SK-N-SH (cell line): ENCODE results near the gene SLC15A1. TPM values are rescaled to one million over a fixed set of nuclear protein-coding genes. Genes with fewer than 3 reads are reported as not detected.

Source experiments
- CTCF ChIA-PET: fragments of 300-600, 350-600 bp; formaldehyde crosslinking; extraction: SDS; loops from one replicate; lab custom pipeline; 2021; lab: Yijun Ruan, JAX
- POLR2A ChIA-PET: fragments of 350-600 bp; sonication (Branson Sonifier 250); formaldehyde crosslinking; extraction: SDS; loops from one replicate; lab custom pipeline; 2020; ENCODE audit warnings: antibody characterized with exemption, inconsistent platforms; lab: Yijun Ruan, JAX
- DNase-seq: peaks from one replicate; pipeline ENCODE4 v3.0.0; 2012
- H2AFZ ChIP-seq: fragments of 200-600 bp; sonication (generic); 2 replicates; pipeline ENCODE4 v1.8.1; 2016; ENCODE audit warnings: antibody characterized with exemption, mild to moderate bottlenecking, low read depth
- H3F3A ChIP-seq: fragments of 200-600 bp; sonication (generic); replicated peaks from 2 replicates; pipeline ENCODE3; 2016; ENCODE audit warnings: antibody characterized with exemption, mild to moderate bottlenecking; ENCODE audit not compliant: insufficient read depth
- H3K27ac ChIP-seq, 2 experiments: fragments of 200-500 bp in 1 of 2; fragments of 200-600 bp in 1 of 2; sonication (Bioruptor generic) in 1 of 2; sonication (generic), shearing (Covaris generic) in 1 of 2; 2 replicates each; pipeline versions ENCODE4 v1.5.1 to v1.6.1; 2014 to 2016; ENCODE audit warnings: low read depth in 2 of 2, inconsistent platforms in 1 of 2, low read length in 1 of 2, mild to moderate bottlenecking in 1 of 2, mixed read lengths in 1 of 2
- H3K27me3 ChIP-seq: fragments of 200-600 bp; sonication (generic), shearing (Covaris generic); 2 replicates; pipeline ENCODE4 v1.6.1; 2016; ENCODE audit warnings: mixed run types; ENCODE audit not compliant: insufficient read depth
- H3K36me3 ChIP-seq, 2 experiments: fragments of 200-500 bp in 1 of 2; fragments of 200-600 bp in 1 of 2; sonication (Bioruptor generic) in 1 of 2; sonication (generic) in 1 of 2; replicated peaks in 1 of 2; 2 replicates each; pipeline versions ENCODE3 to v1.5.1; 2014 to 2016; ENCODE audit warnings: low read length in 1 of 2, mild to moderate bottlenecking in 1 of 2; ENCODE audit not compliant: insufficient read depth in 2 of 2, control insufficient read depth in 1 of 2
- H3K4me1 ChIP-seq, 2 experiments: fragments of 200-500 bp in 1 of 2; fragments of 200-600 bp in 1 of 2; sonication (Bioruptor generic) in 1 of 2; sonication (generic), shearing (Covaris generic) in 1 of 2; 2 replicates each; pipeline versions ENCODE4 v1.5.1 to v1.6.1; 2014 to 2016; ENCODE audit warnings: low read depth in 1 of 2, low read length in 1 of 2, mixed run types in 1 of 2; ENCODE audit not compliant: insufficient read depth in 2 of 2, control insufficient read depth in 1 of 2
- H3K4me2 ChIP-seq: fragments of 200-600 bp; sonication (generic), shearing (Covaris generic); 2 replicates; pipeline ENCODE4 v1.6.1; 2017; ENCODE audit warnings: mixed run types
- H3K4me3 ChIP-seq, 2 experiments: fragments of 200-500 bp in 1 of 2; fragments of 200-600 bp in 1 of 2; sonication (Bioruptor generic) in 1 of 2; sonication (generic), shearing (Covaris generic) in 1 of 2; 2 replicates each; pipeline versions ENCODE4 v1.5.1 to v1.8.1; 2014 to 2016; ENCODE audit warnings: low read depth in 2 of 2, inconsistent platforms in 1 of 2, low read length in 1 of 2, mild to moderate bottlenecking in 1 of 2, mixed read lengths in 1 of 2, moderate library complexity in 1 of 2
- H3K79me2 ChIP-seq: fragments of 200-600 bp; sonication (generic); 2 replicates; pipeline ENCODE4 v1.8.1; 2017; ENCODE audit warnings: mild to moderate bottlenecking; ENCODE audit not compliant: insufficient read depth
- H3K9ac ChIP-seq: fragments of 200-600 bp; sonication (generic); 2 replicates; pipeline ENCODE4 v1.6.1; 2017; ENCODE audit warnings: mixed run types
- H3K9me2 ChIP-seq: fragments of 200-600 bp; sonication (generic); 2 replicates; pipeline ENCODE4 v1.6.1; 2017; ENCODE audit warnings: mixed run types
- H3K9me3 ChIP-seq: fragments of 200-600 bp; sonication (generic); 2 replicates; pipeline ENCODE4 v1.6.1; 2017; ENCODE audit warnings: mixed run types, mild to moderate bottlenecking, moderate library complexity
- H4K20me1 ChIP-seq: fragments of 200-600 bp; sonication (generic); 2 replicates; pipeline ENCODE4 v1.6.1; 2017; ENCODE audit warnings: mild to moderate bottlenecking, mixed run types; ENCODE audit not compliant: insufficient read depth
- CHD2 ChIP-seq: fragments of 150-350 bp; IDR thresholded peaks from 2 replicates; pipeline ENCODE4 v1.6.1; 2018; ENCODE audit warnings: low read length; ENCODE audit not compliant: partially characterized antibody
- EP300 ChIP-seq, 2 experiments: IDR thresholded peaks; 2 replicates each; pipeline versions ENCODE4 v1.4.0 to v1.6.1; 2012; ENCODE audit warnings: borderline replicate concordance in 1 of 2, low read depth in 1 of 2, low read length in 1 of 2
- FOXJ3 ChIP-seq: sonication (generic); formaldehyde crosslinking; IDR thresholded peaks from 2 replicates; pipeline ENCODE4 v1.5.1; 2020; ENCODE audit warnings: mild to moderate bottlenecking, missing genetic modification reagents
- GATA2 ChIP-seq: sonication (generic); formaldehyde crosslinking; IDR thresholded peaks from 2 replicates; pipeline ENCODE4 v1.5.0; 2020; ENCODE audit warnings: mild to moderate bottlenecking, missing genetic modification reagents
- JUND ChIP-seq: IDR thresholded peaks from 2 replicates; pipeline ENCODE4 v1.4.0; 2012
- MAX ChIP-seq: IDR thresholded peaks from 2 replicates; pipeline ENCODE4 v1.4.0; 2012; ENCODE audit warnings: low read depth
- MXI1 ChIP-seq: IDR thresholded peaks from 2 replicates; pipeline ENCODE4 v1.6.1; 2012; ENCODE audit warnings: mild to moderate bottlenecking, low read depth, low read length, improper control_type of control experiment
- NFIC ChIP-seq: IDR thresholded peaks from 2 replicates; pipeline ENCODE4 v1.4.0; 2012; ENCODE audit warnings: borderline replicate concordance
- NRF1 ChIP-seq: IDR thresholded peaks from 2 replicates; pipeline ENCODE4 v1.6.1; 2012; ENCODE audit warnings: low read depth, mild to moderate bottlenecking, low read length
- POLR2AphosphoS5 ChIP-seq: IDR thresholded peaks from 2 replicates; pipeline ENCODE4 v1.6.1; 2012; ENCODE audit warnings: low read depth, low read length
- RAD21 ChIP-seq: IDR thresholded peaks from 2 replicates; pipeline ENCODE4 v1.6.1; 2012; ENCODE audit warnings: mild to moderate bottlenecking, low read length
- REST ChIP-seq: IDR thresholded peaks from 2 replicates; pipeline ENCODE4 v1.6.1; 2012; ENCODE audit warnings: mild to moderate bottlenecking, low read depth, low read length, moderate library complexity
- RFX5 ChIP-seq: IDR thresholded peaks from 2 replicates; pipeline ENCODE4 v1.6.1; 2012; ENCODE audit warnings: mild to moderate bottlenecking, improper control_type of control experiment, low read length
- SMC3 ChIP-seq: IDR thresholded peaks from 2 replicates; pipeline ENCODE4 v1.6.1; 2012; ENCODE audit warnings: low read depth, low read length, improper control_type of control experiment
- USF1 ChIP-seq: IDR thresholded peaks from 2 replicates; pipeline ENCODE4 v1.4.0; 2012; ENCODE audit warnings: low read depth, borderline replicate concordance
- WGBS: methylation state at CpG from one replicate; pipeline ENCODE4 v1.1.6; 2017; ENCODE audit warnings: low lambda C conversion rate; 5-methylcytosine and 5-hydroxymethylcytosine counted together
- polyA plus RNA-seq, 3 experiments: library from polyadenylated mRNA; depleted of rRNA; stranded (reverse); fragments of >200 nt; gene quantifications; 2 replicates each; pipeline ENCODE4 v1.2.3, GENCODE V29; 2012

Gene SLC15A1
- polyA plus RNA-seq, 1 of the 3 experiments (the other 2 are of a cell fraction): not detected

- H3K36me3 ChIP-seq: no peaks in the 10 kb centered on the region
- no peak overlapping the region for H3K27ac ChIP-seq
- H3K9me3 ChIP-seq: no peaks in the 10 kb centered on the region
- no peaks in the 10 kb centered on the region for H4K20me1 ChIP-seq
- CTCF ChIA-PET: interaction anchor here (1.3 kb wide), 1 partner anchor 109 kb away, joined by 3 read pairs; no protein-coding TSS in a partner anchor
- no peaks in the 10 kb centered on the region for H3F3A ChIP-seq
- no peak for DNase-seq
- no peaks in the 10 kb centered on the region for H3K79me2 ChIP-seq
- POLR2A ChIA-PET: no interaction called here
- WGBS: 73% methylated on average over 5 of the region's 17 CpGs
- no peaks in the 10 kb centered on the region for H3K9me2 ChIP-seq
- H3K4me3 ChIP-seq: no peak overlapping the region
- TF ChIP-seq GATA2 (CRISPR knock-in tag): no peak
- no peak for TF ChIP-seq FOXJ3 (CRISPR knock-in tag)
- no peak for TF ChIP-seq SMC3
- no peak for TF ChIP-seq EP300 (IDR thresholded peaks at IDR 0.05; ENCODE audit: borderline replicate concordance in 1 of 2, low read depth in 1 of 2, low read length in 1 of 2)
- no peak for TF ChIP-seq POLR2AphosphoS5
- no peak for TF ChIP-seq RAD21
- H2AFZ ChIP-seq: no peak overlapping the region
- no peaks in the 10 kb centered on the region for H3K27me3 ChIP-seq
- H3K4me2 ChIP-seq: no peak overlapping the region
- H3K9ac ChIP-seq: no peak overlapping the region
- no peaks in the 10 kb centered on the region for H3K4me1 ChIP-seq
These were observed 21.4 kb downstream of the SLC15A1 start for GRCh38 chr13:98731038-98731437.

- WGBS: 81% methylated on average over 18 of the region's 23 CpGs
- ChIA-PET CTCF (no interaction called here), POLR2A (no interaction called here)
- Histone ChIP-seq H3K4me3 (no peak overlapping the region), H3K27me3 (no peaks in the 10 kb centered on the region), H3K79me2 (no peaks in the 10 kb centered on the region), H4K20me1 (no peaks in the 10 kb centered on the region), H2AFZ (no peak overlapping the region), H3K27ac (no peak overlapping the region), H3F3A (no peaks in the 10 kb centered on the region), H3K36me3 (no peaks in the 10 kb centered on the region), H3K4me1 (no peaks in the 10 kb centered on the region), H3K9me2 (no peaks in the 10 kb centered on the region), H3K9me3 (no peaks in the 10 kb centered on the region), H3K9ac (no peak overlapping the region), H3K4me2 (no peak overlapping the region)
- DNase-seq: no peak
- no peak for TF ChIP-seq SMC3
These were observed 22.0 kb downstream of the SLC15A1 start for GRCh38 chr13:98730441-98730840.

- no peaks in the 10 kb centered on the region for H3K9me3 ChIP-seq
- H3K4me1 ChIP-seq: no peaks in the 10 kb centered on the region
- no peaks in the 10 kb centered on the region for H3K9me2 ChIP-seq
- CTCF ChIA-PET: no interaction called here
- H3K36me3 ChIP-seq: no peaks in the 10 kb centered on the region
- H3K9ac ChIP-seq: no peak overlapping the region
- POLR2A ChIA-PET: no interaction called here
- no peak overlapping the region for H3K27ac ChIP-seq
- H4K20me1 ChIP-seq: no peaks in the 10 kb centered on the region
- H3F3A ChIP-seq: no peaks in the 10 kb centered on the region
- peaks cover 3% of the 10 kb centered on the region; the same call in 1 of the 2 replicates for H3K27me3 ChIP-seq
- H3K4me3 ChIP-seq: no peak overlapping the region
- TF ChIP-seq MXI1 (no peak), NRF1 (no peak), RFX5 (no peak), USF1 (no peak), NFIC (no peak), JUND (no peak), MAX (no peak), REST (no peak), CHD2 (no peak)
- H3K79me2 ChIP-seq: no peaks in the 10 kb centered on the region
- no peak overlapping the region for H2AFZ ChIP-seq
- no peak for DNase-seq
- H3K4me2 ChIP-seq: no peak overlapping the region
- WGBS: 73% methylated on average over 8 of the region's 8 CpGs
These were observed 22.8 kb downstream of the SLC15A1 start for GRCh38 chr13:98729658-98730057.
